DLD1 (cell line): ENCODE measurements around the gene PVRIG.
"Not testable (repeated sequence)": the region's sequence is repeated elsewhere in the genome, so short reads cannot be mapped to it uniquely, and the experiment has no call there.

Experiments used
- in situ Hi-C: cut with HindIII; loops from 2 replicates; pipeline ENCODE4 v1.10.0; 2017; ENCODE audit warnings: low sequenced_read_pairs

The PVRIG gene

GRCh38 chr7:100219801-100220585 lies at the start of gene PVRIG:
TSS of gene PVRIG (plus strand) at chr7:100219949. CDS start at chr7:100219971, 22 bp downstream.
- in situ Hi-C loops, result not testable (repeated sequence)

- in situ Hi-C loops, result no loop called here
Observed at GRCh38 chr7:100170101-100170897, 49.5 kb upstream of the PVRIG start.

GRCh38 chr7:100171087-100171681 lies 48.6 kb upstream of the PVRIG start:
- in situ Hi-C loops, result no loop called here

GRCh38 chr7:100171840-100172239 lies 47.9 kb upstream of the PVRIG start:
- in situ Hi-C loops, result no loop called here

- in situ Hi-C loops, result no loop called here
Observed at GRCh38 chr7:100173806-100174495, 45.8 kb upstream of the PVRIG start.

- in situ Hi-C loops, result no loop called here
Observed at GRCh38 chr7:100174582-100174981, 45.2 kb upstream of the PVRIG start.

GRCh38 chr7:100175296-100175935 lies 44.3 kb upstream of the PVRIG start:
- in situ Hi-C loops, result no loop called here

- in situ Hi-C loops, result no loop called here
Observed at GRCh38 chr7:100176096-100177044, 43.4 kb upstream of the PVRIG start.

GRCh38 chr7:100177045-100178001 lies 42.4 kb upstream of the PVRIG start, which contains the start of the genes GPC2 and STAG3:
TSS of gene GPC2 (minus strand) at chr7:100177381. CDS start at chr7:100177199, 182 bp downstream.
TSS of gene STAG3 (plus strand) at chr7:100177918. CDS start at chr7:100180557, 2,639 bp downstream.
- in situ Hi-C loops, result no loop called here

GRCh38 chr7:100180084-100180483 lies 39.7 kb upstream of the PVRIG start:
- in situ Hi-C loops, result not testable (repeated sequence)

- in situ Hi-C loops, result not testable (repeated sequence)
Observed at GRCh38 chr7:100182616-100183015, 37.1 kb upstream of the PVRIG start.

- in situ Hi-C loops, result not testable (repeated sequence)
Observed at GRCh38 chr7:100183090-100183489, 36.7 kb upstream of the PVRIG start.

GRCh38 chr7:100185726-100186125 lies 34.0 kb upstream of the PVRIG start:
- in situ Hi-C loops, result no loop called here

GRCh38 chr7:100189061-100189460 lies 30.7 kb upstream of the PVRIG start:
- in situ Hi-C loops, result no loop called here

GRCh38 chr7:100190048-100190711 lies 29.6 kb upstream of the PVRIG start:
- in situ Hi-C loops, result no loop called here

- in situ Hi-C loops, result no loop called here
Observed at GRCh38 chr7:100191775-100192174, 28.0 kb upstream of the PVRIG start.

GRCh38 chr7:100192281-100192862 lies 27.4 kb upstream of the PVRIG start:
- in situ Hi-C loops, result not testable (repeated sequence)
